HG03196 (cell line): ENCODE measurements around the gene LHX6.

Experiments
- ATAC-seq: cut with Tn5 transposase; IDR thresholded peaks from one replicate; pipeline ENCODE4 v1.9.1; 2021; ENCODE audit not compliant: unreplicated experiment

LHX6 gene

GRCh38 chr9:122236681-122237080, 7.9 kb upstream of the LHX6 start:
- ATAC-seq: no peak

- ATAC-seq: no peak
These were observed 5.4 kb upstream of the LHX6 start for GRCh38 chr9:122234022-122234748.

- no peak for ATAC-seq
These were observed 4.1 kb upstream of the LHX6 start for GRCh38 chr9:122232796-122233306.

- ATAC-seq: no peak
These were observed 704 bp upstream of the LHX6 start for GRCh38 chr9:122229485-122229837.

GRCh38 chr9:122228191-122228567, 578 bp downstream of the LHX6 start:
- no peak for ATAC-seq

GRCh38 chr9:122227575-122227900, 1.2 kb downstream of the LHX6 start:
- no peak for ATAC-seq

- no peak for ATAC-seq
These were observed 1.8 kb downstream of the LHX6 start for GRCh38 chr9:122226758-122227574.

GRCh38 chr9:122226142-122226757, 2.5 kb downstream of the LHX6 start:
- no peak for ATAC-seq

GRCh38 chr9:122225312-122226141, 3.2 kb downstream of the LHX6 start:
- no peak for ATAC-seq

GRCh38 chr9:122223435-122223834, 5.3 kb downstream of the LHX6 start:
- no peak for ATAC-seq

GRCh38 chr9:122222791-122223190, 6.0 kb downstream of the LHX6 start:
- ATAC-seq: no peak

- ATAC-seq: no peak
These were observed 7.5 kb downstream of the LHX6 start for GRCh38 chr9:122221183-122221811.

GRCh38 chr9:122220673-122221182, 8.0 kb downstream of the LHX6 start:
- ATAC-seq: no peak

- no peak for ATAC-seq
These were observed 8.7 kb downstream of the LHX6 start for GRCh38 chr9:122219856-122220672.

GRCh38 chr9:122218935-122219855, 9.6 kb downstream of the LHX6 start:
- no peak for ATAC-seq

- ATAC-seq: no peak
These were observed 10.5 kb downstream of the LHX6 start for GRCh38 chr9:122218071-122218934.

GRCh38 chr9:122217640-122218039, 11.1 kb downstream of the LHX6 start:
- ATAC-seq: no peak
